Measurements from ENCODE around the gene KCNA10. TPM values are rescaled to one million over a fixed set of nuclear protein-coding genes. Genes with fewer than 3 reads are reported as not detected.

The KCNA10 gene
- total RNA-seq, 1 experiment from 2014 or later, result not detected

DNA sequence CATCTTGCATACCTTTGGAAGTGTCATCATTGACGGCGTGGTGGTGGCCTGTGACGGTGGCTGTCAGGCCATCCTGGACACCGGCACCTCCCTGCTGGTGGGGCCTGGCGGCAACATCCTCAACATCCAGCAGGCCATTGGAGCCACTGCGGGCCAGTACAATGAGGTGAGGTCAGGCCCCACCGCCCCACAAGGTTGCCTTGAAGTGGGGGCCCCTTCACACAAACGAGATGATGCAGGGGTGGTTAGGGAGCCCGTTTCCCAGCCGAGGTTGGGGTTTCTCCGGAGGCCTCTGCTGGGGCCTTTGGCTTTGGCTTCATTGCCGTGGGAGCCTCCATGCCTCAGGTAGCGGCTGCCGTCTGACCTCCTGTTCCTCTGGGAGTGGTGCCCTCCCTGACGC is 29.6 kb downstream of the KCNA10 start:
- Histone ChIP-seq H3K4me2 (ENCODE audit: insufficient read depth, insufficient read length, low read length) (no peak overlapping the region), H3K27me3 (ENCODE audit: insufficient read depth, low read length) (no peaks in the 10 kb centered on the region), H2BK120ac (ENCODE audit: low read depth, low read length, poor library complexity, severe bottlenecking) (no peak overlapping the region), H3T11ph (ENCODE audit: low read length) (no peak overlapping the region), H2AFZ (ENCODE audit: low read length) (no peak overlapping the region), H3K23ac (ENCODE audit: insufficient read length, low read depth, low read length) (no peak overlapping the region), H2BK20ac (ENCODE audit: low read depth, low read length, poor library complexity, severe bottlenecking) (no peak overlapping the region), H2BK15ac (ENCODE audit: low read depth, low read length) (no peak overlapping the region), H3K79me2 (ENCODE audit: insufficient read depth, low read length) (no peaks in the 10 kb centered on the region), H4K8ac (replicated peaks; ENCODE audit: insufficient read length, low read depth, low read length) (no peak overlapping the region), H2BK5ac (ENCODE audit: insufficient read length, low read length) (no peak overlapping the region), H4K5ac (ENCODE audit: insufficient read length, low read depth, low read length) (no peak overlapping the region), H3K79me1 (ENCODE audit: insufficient read depth, low read depth, low read length, poor library complexity, severe bottlenecking) (no peaks in the 10 kb centered on the region), H2BK12ac (ENCODE audit: insufficient read length, low read depth, low read length) (no peak overlapping the region), H3K23me2 (ENCODE audit: insufficient read length, low read depth, low read length, poor library complexity, severe bottlenecking) (no peaks in the 10 kb centered on the region), H4K91ac (ENCODE audit: insufficient read length, low read depth, low read length) (no peak overlapping the region), H3K4ac (ENCODE audit: low read depth, low read length) (no peak overlapping the region), H3K4me1 (ENCODE audit: insufficient read depth, low read length) (no peaks in the 10 kb centered on the region; the same call in 1 of the 2 replicates), H3K56ac (ENCODE audit: insufficient read length, low read depth, low read length) (no peak overlapping the region), H3K18ac (ENCODE audit: insufficient read length, low read depth, low read length) (no peak overlapping the region), H3K9ac (ENCODE audit: extremely low read depth, insufficient read length, low read length) (no peak overlapping the region), H3K27ac (ENCODE audit: insufficient read length, low read depth, low read length) (no peak overlapping the region), H3K14ac (ENCODE audit: insufficient read depth, low read length) (no peak overlapping the region), H2AK5ac (ENCODE audit: insufficient read length, low read length) (no peak overlapping the region), H4K20me1 (ENCODE audit: control insufficient read depth, insufficient read depth, insufficient read length) (no peaks in the 10 kb centered on the region), H3K9me3 (ENCODE audit: control insufficient read depth, low read depth, low read length) (no peaks in the 10 kb centered on the region)
- TF ChIP-seq, protein P1, sequence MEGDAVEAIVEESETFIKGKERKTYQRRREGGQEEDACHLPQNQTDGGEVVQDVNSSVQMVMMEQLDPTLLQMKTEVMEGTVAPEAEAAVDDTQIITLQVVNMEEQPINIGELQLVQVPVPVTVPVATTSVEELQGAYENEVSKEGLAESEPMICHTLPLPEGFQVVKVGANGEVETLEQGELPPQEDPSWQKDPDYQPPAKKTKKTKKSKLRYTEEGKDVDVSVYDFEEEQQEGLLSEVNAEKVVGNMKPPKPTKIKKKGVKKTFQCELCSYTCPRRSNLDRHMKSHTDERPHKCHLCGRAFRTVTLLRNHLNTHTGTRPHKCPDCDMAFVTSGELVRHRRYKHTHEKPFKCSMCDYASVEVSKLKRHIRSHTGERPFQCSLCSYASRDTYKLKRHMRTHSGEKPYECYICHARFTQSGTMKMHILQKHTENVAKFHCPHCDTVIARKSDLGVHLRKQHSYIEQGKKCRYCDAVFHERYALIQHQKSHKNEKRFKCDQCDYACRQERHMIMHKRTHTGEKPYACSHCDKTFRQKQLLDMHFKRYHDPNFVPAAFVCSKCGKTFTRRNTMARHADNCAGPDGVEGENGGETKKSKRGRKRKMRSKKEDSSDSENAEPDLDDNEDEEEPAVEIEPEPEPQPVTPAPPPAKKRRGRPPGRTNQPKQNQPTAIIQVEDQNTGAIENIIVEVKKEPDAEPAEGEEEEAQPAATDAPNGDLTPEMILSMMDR (conservative IDR thresholded peaks at IDR 0.05), result no peak
- no peak for DNase-seq
- no peak overlapping the region for H3K27ac Mint-ChIP-seq
- H3K9me3 Mint-ChIP-seq, result no peaks in the 10 kb centered on the region
- H3K4me1 Mint-ChIP-seq, result peaks cover 20 to 23% of the 10 kb centered on the region in 2 experiments
- WGBS (ENCODE audit: extremely low coverage, insufficient read length, low lambda C conversion rate), result no CpG with 5 or more reads among the region's 15 CpGs
- H3K4me3 Mint-ChIP-seq, result no peak overlapping the region
- peaks cover 17% of the 10 kb centered on the region for H3K27me3 Mint-ChIP-seq (ENCODE audit: low read depth)
- H3K36me3 Mint-ChIP-seq (ENCODE audit: insufficient read depth in 1 of 3, low read depth in 3 of 3), result no peaks in the 10 kb centered on the region; a peak in 1 of 7 replicates

Data from H9 (cell line).